HepG2 (cell line): ENCODE data around the gene NFX1. TPM values are rescaled to one million over a fixed set of nuclear protein-coding genes. Genes with fewer than 3 reads are reported as not detected.

Experiments used
- ATAC-seq: fragments of 200-7000 bp; cut with Tn5 transposase; 3 replicates; pipeline ENCODE4 v1.9.1; 2020; ENCODE audit warnings: mild to moderate bottlenecking, moderate library complexity
- BruUV-seq: library from RNA; stranded (reverse); fragments of 400-500 nt; replicated peaks from 2 replicates; lab custom pipeline; 2021; lab: Mats Ljungman, UMichigan
- CTCF ChIA-PET: fragments of 300-600 bp; formaldehyde crosslinking; extraction: SDS; loops from one replicate; lab custom pipeline; 2021; ENCODE audit warnings: low total read pairs, inconsistent platforms, low intra/inter-chr PET ratio; lab: Yijun Ruan, JAX
- POLR2A ChIA-PET: fragments of 350-600 bp; sonication (Branson Sonifier 250); formaldehyde crosslinking; loops from one replicate; lab custom pipeline; 2020; ENCODE audit warnings: antibody characterized with exemption, inconsistent platforms; lab: Yijun Ruan, JAX
- DNase-seq: peaks from one replicate; pipeline ENCODE4 v3.0.0-alpha.2; 2015; ENCODE audit warnings: low spot score
- FAIRE-seq: peaks from 3 replicates; lab custom pipeline; 2011; peaks lifted over from hg19 to GRCh38; lab: Jason Lieb, UNC
- H2AFZ ChIP-seq: one replicate; pipeline ENCODE4 v1.6.1; 2011; ENCODE audit warnings: low read length, inconsistent platforms
- H3K27ac ChIP-seq: fragments of 300-600 bp; 3 replicates; pipeline ENCODE4 v1.8.0; 2011; ENCODE audit warnings: mixed run types, mild to moderate bottlenecking, mixed read lengths, low read length, inconsistent platforms; ENCODE audit not compliant: insufficient read depth; ENCODE audit errors: extremely low read length
- H3K27me3 ChIP-seq, 2 experiments: fragments of 200-600 bp in 1 of 2; 2 replicates in 1 of 2; 3 replicates in 1 of 2; pipeline versions ENCODE4 v1.6.0 to v1.8.0; 2011; ENCODE audit warnings: low read length in 2 of 2, mild to moderate bottlenecking in 2 of 2, moderate library complexity in 2 of 2, inconsistent platforms in 1 of 2; ENCODE audit not compliant: insufficient read depth in 2 of 2, control insufficient read depth in 1 of 2
- H3K36me3 ChIP-seq, 2 experiments: fragments of 200-600 bp in 1 of 2; replicated peaks in 1 of 2; 2 replicates in 1 of 2; 3 replicates in 1 of 2; pipeline versions ENCODE4 v1.5.1 to v1.8.0; 2011; ENCODE audit warnings: low read length in 2 of 2, inconsistent platforms in 1 of 2; ENCODE audit not compliant: insufficient read depth in 2 of 2, control insufficient read depth in 1 of 2
- H3K4me1 ChIP-seq: 2 replicates; pipeline ENCODE4 v1.5.1; 2012; ENCODE audit warnings: low read length, inconsistent platforms; ENCODE audit not compliant: insufficient read depth
- H3K4me2 ChIP-seq: 2 replicates; pipeline ENCODE4 v1.6.0; 2011; ENCODE audit warnings: low read depth, low read length, inconsistent platforms
- H3K4me3 ChIP-seq, 3 experiments: fragments of 200-600 bp in 1 of 3; sonication (generic), shearing (Covaris generic) in 1 of 3; replicated peaks in 1 of 3; 2 replicates each; pipeline ENCODE4 v1.5.1; 2011 to 2016; ENCODE audit warnings: low read length in 3 of 3, inconsistent platforms in 2 of 3, low read depth in 2 of 3, mild to moderate bottlenecking in 2 of 3, control low read depth in 1 of 3, mixed read lengths in 1 of 3; ENCODE audit not compliant: insufficient read depth in 1 of 3
- H3K79me2 ChIP-seq: one replicate; pipeline ENCODE4 v1.6.1; 2011; ENCODE audit warnings: low read length, inconsistent platforms; ENCODE audit not compliant: insufficient read depth
- H3K9ac ChIP-seq: 2 replicates; pipeline ENCODE4 v1.6.0; 2011; ENCODE audit warnings: mild to moderate bottlenecking, low read depth, low read length, inconsistent platforms; ENCODE audit not compliant: insufficient read depth
- H3K9me3 ChIP-seq: 2 replicates; pipeline ENCODE4 v1.5.1; 2012; ENCODE audit warnings: mild to moderate bottlenecking, low read length
- H4K20me1 ChIP-seq: 2 replicates; pipeline ENCODE4 v1.6.0; 2011; ENCODE audit warnings: inconsistent platforms, mild to moderate bottlenecking, low read length, moderate library complexity; ENCODE audit not compliant: insufficient read depth
- ZNF546 ChIP-seq: sonication (generic); formaldehyde crosslinking; conservative IDR thresholded peaks from 2 replicates; pipeline ENCODE4 v1.8.1; 2023; ENCODE audit warnings: mild to moderate bottlenecking, missing genetic modification reagents
- ZNF550 ChIP-seq: sonication (generic); formaldehyde crosslinking; IDR thresholded peaks from 2 replicates; pipeline ENCODE4 v1.4.0; 2020; ENCODE audit warnings: mild to moderate bottlenecking, missing genetic modification reagents, borderline replicate concordance
- WGBS: methylation state at CpG from one replicate; pipeline ENCODE4 v1.1.6; 2017; ENCODE audit warnings: low lambda C conversion rate; 5-methylcytosine and 5-hydroxymethylcytosine counted together
- in situ Hi-C: cut with HindIII; loops from 2 replicates; pipeline ENCODE4 v1.10.0; 2017; ENCODE audit warnings: low pct_unique_long_range_greater_than_20kb; ENCODE audit not compliant: extremely low pct_ligation_motif_present
- intact Hi-C: fragments of 100-400 bp; cut with micrococcal nuclease; formaldehyde crosslinking; loops from one replicate; pipeline ENCODE4 v1.10.0; 2022; ENCODE audit not compliant: unreplicated experiment
- polyA plus RNA-seq, 8 experiments: library from polyadenylated mRNA; depleted of rRNA in 3 of 8; stranded (reverse) in 7 of 8; unstranded in 1 of 8; fragments of >200 nt; fragmentation: Illumina TruSeq in 4 of 8; extraction: Trizol in 4 of 8; gene quantifications; 2 replicates each; pipeline versions ENCODE4 v1.2.1 to v1.2.3, GENCODE V29; 2011 to 2016; ENCODE audit warnings: low read depth in 4 of 8, missing spikeins in 1 of 8, mixed read lengths in 1 of 8; ENCODE audit not compliant: insufficient read depth in 1 of 8
- total RNA-seq, 5 experiments: library from RNA; depleted of rRNA; stranded (reverse); fragments of >200 nt; fragmentation: Illumina TruSeq; extraction: Trizol; gene quantifications; 2 replicates each; pipeline ENCODE4 v1.2.3, GENCODE V29; 2016; ENCODE audit warnings: low read depth in 1 of 5
- TF ChIP-seq, protein P1 (sequence below): sonication (generic); formaldehyde crosslinking; IDR thresholded peaks from 2 replicates; pipeline ENCODE4 v1.5.1; 2020; ENCODE audit warnings: missing genetic modification reagents, mild to moderate bottlenecking, borderline replicate concordance
- TF ChIP-seq, protein P2 (sequence below), 2 experiments: sonication (generic) in 1 of 2; formaldehyde crosslinking in 1 of 2; IDR thresholded peaks; 2 replicates each; pipeline versions ENCODE4 v1.6.1 to v1.9.0; 2014 to 2022; ENCODE audit warnings: antibody characterized with exemption in 1 of 2, borderline replicate concordance in 1 of 2, inconsistent platforms in 1 of 2, low read depth in 1 of 2, missing genetic modification reagents in 1 of 2
- TF ChIP-seq, protein P3 (sequence below): sonication (generic); formaldehyde crosslinking; IDR thresholded peaks from 2 replicates; pipeline ENCODE4 v1.8.0; 2022; ENCODE audit warnings: mild to moderate bottlenecking, missing genetic modification reagents, borderline replicate concordance

NFX1 gene
- total and polyA plus RNA-seq, 2 of the 13 experiments (the other 11 are each of a cell fraction or from before 2014, with no cell fraction given), result 23.9 to 27.5 TPM

DNA sequence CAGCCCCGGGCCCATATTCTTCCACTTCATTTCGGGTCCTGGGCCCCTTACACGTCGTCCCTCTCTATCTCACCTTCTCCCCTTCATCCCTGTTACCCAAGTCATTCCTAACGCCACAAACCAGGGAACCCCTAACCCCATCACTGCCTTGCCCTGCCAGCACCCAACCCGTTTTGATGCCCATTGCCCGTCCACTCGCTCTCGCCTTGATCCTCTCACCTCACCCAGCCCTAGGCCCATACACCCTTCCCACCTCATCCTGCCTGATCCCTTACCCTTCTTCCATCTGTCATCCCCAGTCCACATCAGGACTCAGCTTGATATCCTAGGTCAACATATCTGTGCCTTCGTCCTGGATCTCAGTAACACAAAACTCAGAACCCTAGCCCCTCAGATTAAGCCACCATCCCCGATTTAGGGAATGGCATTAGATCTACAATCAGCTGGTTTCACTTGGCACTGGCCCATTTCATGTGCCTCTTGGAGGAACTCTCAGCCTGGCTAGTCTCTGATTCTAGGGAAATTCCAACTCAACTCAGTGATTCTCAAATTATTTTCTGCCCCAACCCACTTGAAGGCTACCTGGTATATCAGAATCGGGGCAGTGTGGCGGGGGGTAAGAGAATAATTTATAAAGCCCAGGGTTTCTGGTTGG lies 25.0 kb upstream of the NFX1 start:
- Histone ChIP-seq H3K4me3 (peak overlapping the region; percentile 82 to 93 (median 82)), H3K27ac (peak overlapping the region; percentile 37), H3K9me3 (no peaks in the 10 kb centered on the region), H3K79me2 (peaks cover 37% of the 10 kb centered on the region), H3K36me3 (peaks cover 4 to 40% of the 10 kb centered on the region in 2 experiments), H3K27me3 (no peaks in the 10 kb centered on the region; a peak in 1 of 5 replicates), H3K4me1 (peaks cover 30% of the 10 kb centered on the region), H4K20me1 (no peaks in the 10 kb centered on the region), H3K9ac (peak overlapping the region; percentile 91), H2AFZ (no peak overlapping the region), H3K4me2 (peak overlapping the region; percentile 95)
- intact Hi-C loops (no loop called here), in situ Hi-C loops (no loop called here)
- TSS peak; percentile 56 for BruUV-seq
- WGBS, result 6% methylated on average over 13 of the region's 13 CpGs
- TF ChIP-seq ZNF550, result no peak
- TF ChIP-seq ZNF546, result 0 out of 2 replicates have a peak, but pooled peaks have one; percentile 11
- TF ChIP-seq, protein P1, sequence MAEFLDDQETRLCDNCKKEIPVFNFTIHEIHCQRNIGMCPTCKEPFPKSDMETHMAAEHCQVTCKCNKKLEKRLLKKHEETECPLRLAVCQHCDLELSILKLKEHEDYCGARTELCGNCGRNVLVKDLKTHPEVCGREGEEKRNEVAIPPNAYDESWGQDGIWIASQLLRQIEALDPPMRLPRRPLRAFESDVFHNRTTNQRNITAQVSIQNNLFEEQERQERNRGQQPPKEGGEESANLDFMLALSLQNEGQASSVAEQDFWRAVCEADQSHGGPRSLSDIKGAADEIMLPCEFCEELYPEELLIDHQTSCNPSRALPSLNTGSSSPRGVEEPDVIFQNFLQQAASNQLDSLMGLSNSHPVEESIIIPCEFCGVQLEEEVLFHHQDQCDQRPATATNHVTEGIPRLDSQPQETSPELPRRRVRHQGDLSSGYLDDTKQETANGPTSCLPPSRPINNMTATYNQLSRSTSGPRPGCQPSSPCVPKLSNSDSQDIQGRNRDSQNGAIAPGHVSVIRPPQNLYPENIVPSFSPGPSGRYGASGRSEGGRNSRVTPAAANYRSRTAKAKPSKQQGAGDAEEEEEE, result 0 out of 2 replicates have a peak, but pooled peaks have one; percentile 40
- TF ChIP-seq, protein P2, sequence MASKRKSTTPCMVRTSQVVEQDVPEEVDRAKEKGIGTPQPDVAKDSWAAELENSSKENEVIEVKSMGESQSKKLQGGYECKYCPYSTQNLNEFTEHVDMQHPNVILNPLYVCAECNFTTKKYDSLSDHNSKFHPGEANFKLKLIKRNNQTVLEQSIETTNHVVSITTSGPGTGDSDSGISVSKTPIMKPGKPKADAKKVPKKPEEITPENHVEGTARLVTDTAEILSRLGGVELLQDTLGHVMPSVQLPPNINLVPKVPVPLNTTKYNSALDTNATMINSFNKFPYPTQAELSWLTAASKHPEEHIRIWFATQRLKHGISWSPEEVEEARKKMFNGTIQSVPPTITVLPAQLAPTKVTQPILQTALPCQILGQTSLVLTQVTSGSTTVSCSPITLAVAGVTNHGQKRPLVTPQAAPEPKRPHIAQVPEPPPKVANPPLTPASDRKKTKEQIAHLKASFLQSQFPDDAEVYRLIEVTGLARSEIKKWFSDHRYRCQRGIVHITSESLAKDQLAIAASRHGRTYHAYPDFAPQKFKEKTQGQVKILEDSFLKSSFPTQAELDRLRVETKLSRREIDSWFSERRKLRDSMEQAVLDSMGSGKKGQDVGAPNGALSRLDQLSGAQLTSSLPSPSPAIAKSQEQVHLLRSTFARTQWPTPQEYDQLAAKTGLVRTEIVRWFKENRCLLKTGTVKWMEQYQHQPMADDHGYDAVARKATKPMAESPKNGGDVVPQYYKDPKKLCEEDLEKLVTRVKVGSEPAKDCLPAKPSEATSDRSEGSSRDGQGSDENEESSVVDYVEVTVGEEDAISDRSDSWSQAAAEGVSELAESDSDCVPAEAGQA (IDR thresholded peaks at IDR 0.05; ENCODE audit: low read depth), result no peak
- TF ChIP-seq, protein P2 (CRISPR knock-in tag; IDR thresholded peaks at IDR 0.05; ENCODE audit: borderline replicate concordance), result no peak
- TF ChIP-seq, protein P3, sequence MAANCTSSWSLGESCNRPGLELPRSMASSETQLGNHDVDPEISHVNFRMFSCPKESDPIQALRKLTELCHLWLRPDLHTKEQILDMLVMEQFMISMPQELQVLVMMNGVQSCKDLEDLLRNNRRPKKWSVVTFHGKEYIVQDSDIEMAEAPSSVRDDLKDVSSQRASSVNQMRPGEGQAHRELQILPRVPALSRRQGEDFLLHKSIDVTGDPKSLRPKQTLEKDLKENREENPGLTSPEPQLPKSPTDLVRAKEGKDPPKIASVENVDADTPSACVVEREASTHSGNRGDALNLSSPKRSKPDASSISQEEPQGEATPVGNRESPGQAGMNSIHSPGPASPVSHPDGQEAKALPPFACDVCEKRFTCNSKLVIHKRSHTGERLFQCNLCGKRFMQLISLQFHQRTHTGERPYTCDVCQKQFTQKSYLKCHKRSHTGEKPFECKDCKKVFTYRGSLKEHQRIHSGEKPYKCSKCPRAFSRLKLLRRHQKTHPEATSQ (CRISPR knock-in tag), result 0 out of 2 replicates have a peak, but pooled peaks have one; percentile 5
- DNase-seq, result no peak
- no peak for FAIRE-seq
- ChIA-PET POLR2A (interaction anchor here (1.7 kb wide), 1 partner anchor 21 kb away, joined by 5 read pairs; no protein-coding TSS in a partner anchor), CTCF (interaction anchor here (1.3 kb wide), 1 partner anchor 36 kb away, joined by 4 read pairs; no protein-coding TSS in a partner anchor)
- peak; percentile 6 for ATAC-seq
